ENCODE data around the gene CYBB. TPM values are rescaled to one million over a fixed set of nuclear protein-coding genes. Genes with fewer than 3 reads are reported as not detected.

CYBB gene
- total RNA-seq, 6 experiments from 2014 or later, result not detected

DNA sequence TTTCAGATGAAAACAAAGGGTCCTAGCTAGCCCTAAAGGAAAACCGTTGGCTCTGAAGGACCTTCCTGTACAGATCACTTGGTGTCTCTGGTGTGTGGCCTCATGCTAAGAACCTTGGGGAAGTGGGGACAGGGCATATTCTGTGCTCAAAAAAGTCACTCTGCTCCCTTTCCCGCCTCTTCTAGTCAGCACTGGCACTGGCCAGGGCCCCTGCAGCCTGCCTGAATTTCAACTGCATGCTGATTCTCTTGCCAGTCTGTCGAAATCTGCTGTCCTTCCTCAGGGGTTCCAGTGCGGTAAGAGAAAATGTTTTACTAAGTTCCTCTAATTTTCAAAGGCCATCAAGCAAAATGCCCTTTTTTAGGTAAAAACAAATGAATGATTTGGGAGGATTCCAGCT is 3.4 kb downstream of the CYBB start:
- DNase-seq, result no peak
- no peaks in the 10 kb centered on the region for H3K9me3 Mint-ChIP-seq
- no peaks in the 10 kb centered on the region for H3K36me3 Mint-ChIP-seq (ENCODE audit: low read depth)
- H3K27ac Mint-ChIP-seq, result no peak overlapping the region
- no peaks in the 10 kb centered on the region for H3K4me1 Mint-ChIP-seq (ENCODE audit: low read depth)
- no peak for TF ChIP-seq CTCF (IDR thresholded peaks at IDR 0.05)
- no peaks in the 10 kb centered on the region; the same call in 1 of the 2 replicates for H3K27me3 Mint-ChIP-seq (ENCODE audit: insufficient read depth)
- no peak overlapping the region for H3K4me3 Mint-ChIP-seq

DNA sequence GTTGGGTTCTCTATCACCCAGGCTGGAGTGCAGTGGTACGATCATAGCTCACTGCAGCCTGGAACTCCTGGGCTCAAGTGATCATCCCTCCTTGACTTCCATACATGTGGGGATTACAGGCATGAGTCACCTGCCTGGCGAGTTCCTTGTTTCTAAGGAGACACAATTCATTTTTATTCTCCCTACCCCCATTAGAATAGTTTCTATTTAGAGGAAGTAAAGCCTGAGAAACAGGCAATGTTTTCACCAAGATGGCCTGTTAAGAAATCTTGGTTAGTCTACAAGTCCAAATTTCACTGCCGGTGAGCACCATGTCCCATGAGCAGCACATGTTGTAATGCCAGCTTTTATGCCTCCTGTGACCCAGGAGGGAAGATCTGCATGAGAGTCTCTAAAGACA is 5.7 kb downstream of the CYBB start:
- Mint-ChIP-seq H3K36me3 (ENCODE audit: low read depth) (no peaks in the 10 kb centered on the region), H3K9me3 (no peaks in the 10 kb centered on the region), H3K4me3 (no peak overlapping the region), H3K4me1 (ENCODE audit: low read depth) (no peaks in the 10 kb centered on the region), H3K27me3 (ENCODE audit: insufficient read depth) (no peaks in the 10 kb centered on the region; the same call in 1 of the 2 replicates), H3K27ac (no peak overlapping the region)
- TF ChIP-seq CTCF (IDR thresholded peaks at IDR 0.05), result no peak
- no peak for DNase-seq

DNA sequence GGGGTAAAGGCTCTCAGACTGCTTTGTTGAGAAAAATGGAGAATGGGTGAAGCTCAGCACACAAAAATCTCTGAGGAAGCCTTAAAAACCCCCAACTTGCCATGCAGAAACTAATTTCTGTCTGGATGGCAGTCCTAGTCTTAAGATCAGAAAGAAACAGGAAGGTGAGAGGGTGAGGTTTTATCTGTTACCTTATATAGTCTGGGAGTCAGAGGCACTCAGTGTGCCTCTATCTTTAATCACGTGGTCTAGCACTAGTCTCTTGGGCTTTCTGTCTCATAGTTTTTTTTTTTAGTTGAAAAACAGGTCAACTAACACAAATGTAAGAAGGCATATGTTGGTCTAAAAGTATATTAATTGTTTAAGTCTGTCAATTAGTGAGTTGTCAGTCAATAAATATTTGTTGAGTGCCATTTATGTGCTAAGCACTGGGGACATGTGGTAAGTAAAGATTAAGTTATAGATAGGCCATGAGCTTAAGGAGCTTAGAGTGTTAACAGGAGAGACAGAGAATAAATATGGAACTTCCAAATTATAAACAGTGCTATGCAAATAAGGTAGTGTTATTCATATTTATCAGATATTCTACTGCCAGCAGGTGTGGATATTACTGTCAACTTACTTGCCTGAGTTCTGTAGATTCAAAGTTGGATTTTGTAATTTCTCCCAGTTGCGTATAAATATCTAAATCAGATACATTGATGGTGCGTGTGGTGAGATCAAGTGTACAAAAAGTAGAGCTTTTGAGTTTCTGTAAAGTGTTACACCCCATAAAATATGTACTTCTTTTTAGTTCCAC is 7.0 kb downstream of the CYBB start:
- no peak for TF ChIP-seq CTCF (IDR thresholded peaks at IDR 0.05)
- Mint-ChIP-seq H3K9me3 (no peaks in the 10 kb centered on the region), H3K4me1 (ENCODE audit: low read depth) (no peaks in the 10 kb centered on the region), H3K36me3 (ENCODE audit: low read depth) (no peaks in the 10 kb centered on the region), H3K27ac (no peak overlapping the region), H3K27me3 (ENCODE audit: insufficient read depth) (no peaks in the 10 kb centered on the region; the same call in 1 of the 2 replicates), H3K4me3 (no peak overlapping the region)
- no peak for DNase-seq

DNA sequence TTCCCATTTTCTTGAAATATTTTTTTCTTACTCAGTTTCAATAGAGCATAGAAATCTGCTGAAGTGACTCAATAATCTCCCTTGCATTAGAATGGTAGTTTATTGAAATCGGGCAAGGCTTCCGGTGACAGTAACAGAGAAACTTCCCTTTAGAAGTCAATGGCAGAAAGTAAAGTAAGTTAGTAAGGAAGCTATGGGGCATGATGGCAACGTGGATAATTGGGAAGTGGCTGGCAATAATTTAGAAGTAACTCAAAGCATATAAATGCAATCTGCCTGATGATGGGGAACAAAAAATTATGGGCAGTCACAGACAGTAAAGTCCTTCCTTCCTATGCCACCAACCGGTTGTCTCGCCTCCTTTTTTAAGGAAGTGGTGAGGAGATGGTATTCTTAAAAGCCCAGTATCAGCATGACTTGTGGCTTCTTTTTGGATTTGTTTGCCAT is 7.6 kb downstream of the CYBB start:
- H3K36me3 Mint-ChIP-seq (ENCODE audit: low read depth), result no peaks in the 10 kb centered on the region
- DNase-seq, result no peak
- no peak overlapping the region for H3K4me3 Mint-ChIP-seq
- TF ChIP-seq CTCF (IDR thresholded peaks at IDR 0.05), result no peak
- H3K27ac Mint-ChIP-seq, result no peak overlapping the region
- H3K4me1 Mint-ChIP-seq (ENCODE audit: low read depth), result no peaks in the 10 kb centered on the region
- no peaks in the 10 kb centered on the region; the same call in 1 of the 2 replicates for H3K27me3 Mint-ChIP-seq (ENCODE audit: insufficient read depth)
- no peaks in the 10 kb centered on the region for H3K9me3 Mint-ChIP-seq

GRCh38 chrX:37796310-37796709 is 16.5 kb downstream of the CYBB start:
- H3K4me1 Mint-ChIP-seq (ENCODE audit: low read depth), result no peaks in the 10 kb centered on the region
- no peak overlapping the region for H3K27ac Mint-ChIP-seq
- H3K36me3 Mint-ChIP-seq (ENCODE audit: low read depth), result no peaks in the 10 kb centered on the region
- no peaks in the 10 kb centered on the region for H3K27me3 Mint-ChIP-seq (ENCODE audit: insufficient read depth)
- no peak for DNase-seq
- no peaks in the 10 kb centered on the region for H3K9me3 Mint-ChIP-seq
- no peak for TF ChIP-seq CTCF (IDR thresholded peaks at IDR 0.05)
- no peak overlapping the region for H3K4me3 Mint-ChIP-seq

Data from HFFc6 (cell line).